ENCODE data around the gene TGFA.

Gene TGFA

GRCh38 chr2:70498528-70498927 is 55.1 kb downstream of the TGFA start:
- no peaks in the 10 kb centered on the region for H3K79me2 ChIP-seq (ENCODE audit: low read length)
- peak overlapping the region; percentile 35 for H3K4me2 ChIP-seq (ENCODE audit: low read length)
- H3K4me3 ChIP-seq (ENCODE audit: low read length): no peak overlapping the region
- no peak for TF ChIP-seq EZH2phosphoT487 (IDR thresholded peaks at IDR 0.05; ENCODE audit: low read depth)
- TF ChIP-seq, protein P1, sequence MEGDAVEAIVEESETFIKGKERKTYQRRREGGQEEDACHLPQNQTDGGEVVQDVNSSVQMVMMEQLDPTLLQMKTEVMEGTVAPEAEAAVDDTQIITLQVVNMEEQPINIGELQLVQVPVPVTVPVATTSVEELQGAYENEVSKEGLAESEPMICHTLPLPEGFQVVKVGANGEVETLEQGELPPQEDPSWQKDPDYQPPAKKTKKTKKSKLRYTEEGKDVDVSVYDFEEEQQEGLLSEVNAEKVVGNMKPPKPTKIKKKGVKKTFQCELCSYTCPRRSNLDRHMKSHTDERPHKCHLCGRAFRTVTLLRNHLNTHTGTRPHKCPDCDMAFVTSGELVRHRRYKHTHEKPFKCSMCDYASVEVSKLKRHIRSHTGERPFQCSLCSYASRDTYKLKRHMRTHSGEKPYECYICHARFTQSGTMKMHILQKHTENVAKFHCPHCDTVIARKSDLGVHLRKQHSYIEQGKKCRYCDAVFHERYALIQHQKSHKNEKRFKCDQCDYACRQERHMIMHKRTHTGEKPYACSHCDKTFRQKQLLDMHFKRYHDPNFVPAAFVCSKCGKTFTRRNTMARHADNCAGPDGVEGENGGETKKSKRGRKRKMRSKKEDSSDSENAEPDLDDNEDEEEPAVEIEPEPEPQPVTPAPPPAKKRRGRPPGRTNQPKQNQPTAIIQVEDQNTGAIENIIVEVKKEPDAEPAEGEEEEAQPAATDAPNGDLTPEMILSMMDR (IDR thresholded peaks at IDR 0.05; ENCODE audit: low read depth, low read length): no peak
- peak overlapping the region; percentile 39; the same call in 1 of the 2 replicates for H2AFZ ChIP-seq (ENCODE audit: low read depth, low read length)
- H3K27me3 ChIP-seq (ENCODE audit: low read depth, low read length): 0 out of 2 replicates have a peak, but pooled peaks cover 3% of the 10 kb centered on the region
- no peaks in the 10 kb centered on the region for H4K20me1 ChIP-seq (ENCODE audit: insufficient read depth, low read length)
- H3K9me3 ChIP-seq (ENCODE audit: insufficient read depth, low read length): no peaks in the 10 kb centered on the region
- peaks cover 13% of the 10 kb centered on the region for H3K4me1 ChIP-seq (ENCODE audit: low read length)
- H3K27ac ChIP-seq (ENCODE audit: low read length): no peak overlapping the region
- no peaks in the 10 kb centered on the region for H3K36me3 ChIP-seq (replicated peaks; ENCODE audit: low read depth, low read length)
- H3K9ac ChIP-seq (ENCODE audit: low read length): no peak overlapping the region

DNA sequence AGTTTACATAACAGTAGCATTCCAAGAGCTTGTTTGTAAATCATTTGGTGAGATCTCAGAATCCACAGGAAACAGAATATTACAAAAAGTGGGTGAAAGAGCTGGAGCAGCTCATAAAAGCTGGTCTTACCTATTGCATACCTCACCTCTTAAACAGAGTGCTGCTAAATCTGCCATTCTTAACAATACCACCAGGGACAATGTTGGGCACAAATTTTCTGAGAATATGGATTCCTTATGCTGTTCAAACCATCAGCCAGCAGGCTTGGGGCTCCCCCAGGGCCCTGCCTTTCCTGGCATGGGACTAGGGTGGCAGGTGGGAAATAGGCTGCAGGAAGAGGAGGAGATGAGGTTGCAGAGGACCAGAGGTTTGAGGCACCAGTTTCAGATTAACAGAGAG is 55.6 kb downstream of the TGFA start:
- no peaks in the 10 kb centered on the region for H3K36me3 ChIP-seq (replicated peaks; ENCODE audit: low read depth, low read length)
- no peaks in the 10 kb centered on the region for H3K79me2 ChIP-seq (ENCODE audit: low read length)
- no peaks in the 10 kb centered on the region for H4K20me1 ChIP-seq (ENCODE audit: insufficient read depth, low read length)
- no peak overlapping the region for H3K4me3 ChIP-seq (ENCODE audit: low read length)
- no peak overlapping the region for H2AFZ ChIP-seq (ENCODE audit: low read depth, low read length)
- H3K27ac ChIP-seq (ENCODE audit: low read length): no peak overlapping the region
- 0 out of 2 replicates have a peak, but pooled peaks cover 3% of the 10 kb centered on the region for H3K27me3 ChIP-seq (ENCODE audit: low read depth, low read length)
- no peak overlapping the region for H3K9ac ChIP-seq (ENCODE audit: low read length)
- peak overlapping the region; percentile 35 for H3K4me2 ChIP-seq (ENCODE audit: low read length)
- H3K9me3 ChIP-seq (ENCODE audit: insufficient read depth, low read length): no peaks in the 10 kb centered on the region
- peaks cover 13% of the 10 kb centered on the region for H3K4me1 ChIP-seq (ENCODE audit: low read length)
- TF ChIP-seq, protein P1 (IDR thresholded peaks at IDR 0.05; ENCODE audit: low read depth, low read length): peak; percentile 39
- TF ChIP-seq EZH2phosphoT487 (IDR thresholded peaks at IDR 0.05; ENCODE audit: low read depth): no peak

DNA sequence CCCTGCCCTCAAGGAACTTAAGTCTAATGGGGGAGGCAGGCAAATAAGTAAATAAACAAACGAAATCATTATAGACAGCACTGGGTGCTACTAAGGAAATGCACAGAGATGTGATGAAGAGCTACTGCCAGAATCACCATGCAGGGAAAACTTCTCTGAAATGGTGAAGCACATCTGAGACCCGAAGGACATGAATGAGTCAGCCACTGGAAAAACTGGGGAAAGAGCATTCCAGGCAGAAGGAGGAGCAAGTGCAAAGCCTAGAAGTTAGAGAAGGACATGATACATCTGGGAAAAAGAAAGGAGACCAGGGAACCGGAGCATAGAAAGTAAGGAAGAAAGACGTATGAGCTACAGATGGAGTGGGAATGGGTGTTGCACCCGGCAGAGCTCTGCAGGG is 56.8 kb downstream of the TGFA start:
- H2AFZ ChIP-seq (ENCODE audit: low read depth, low read length): no peak overlapping the region
- H3K9ac ChIP-seq (ENCODE audit: low read length): no peak overlapping the region
- H3K79me2 ChIP-seq (ENCODE audit: low read length): no peaks in the 10 kb centered on the region
- TF ChIP-seq, protein P1 (IDR thresholded peaks at IDR 0.05; ENCODE audit: low read depth, low read length): no peak
- TF ChIP-seq EZH2phosphoT487 (IDR thresholded peaks at IDR 0.05; ENCODE audit: low read depth): no peak
- no peaks in the 10 kb centered on the region for H3K9me3 ChIP-seq (ENCODE audit: insufficient read depth, low read length)
- 0 out of 2 replicates have a peak, but pooled peaks cover 3% of the 10 kb centered on the region for H3K27me3 ChIP-seq (ENCODE audit: low read depth, low read length)
- H4K20me1 ChIP-seq (ENCODE audit: insufficient read depth, low read length): no peaks in the 10 kb centered on the region
- no peak overlapping the region for H3K4me3 ChIP-seq (ENCODE audit: low read length)
- H3K36me3 ChIP-seq (replicated peaks; ENCODE audit: low read depth, low read length): no peaks in the 10 kb centered on the region
- H3K27ac ChIP-seq (ENCODE audit: low read length): no peak overlapping the region
- peaks cover 13% of the 10 kb centered on the region for H3K4me1 ChIP-seq (ENCODE audit: low read length)
- no peak overlapping the region for H3K4me2 ChIP-seq (ENCODE audit: low read length)

DNA sequence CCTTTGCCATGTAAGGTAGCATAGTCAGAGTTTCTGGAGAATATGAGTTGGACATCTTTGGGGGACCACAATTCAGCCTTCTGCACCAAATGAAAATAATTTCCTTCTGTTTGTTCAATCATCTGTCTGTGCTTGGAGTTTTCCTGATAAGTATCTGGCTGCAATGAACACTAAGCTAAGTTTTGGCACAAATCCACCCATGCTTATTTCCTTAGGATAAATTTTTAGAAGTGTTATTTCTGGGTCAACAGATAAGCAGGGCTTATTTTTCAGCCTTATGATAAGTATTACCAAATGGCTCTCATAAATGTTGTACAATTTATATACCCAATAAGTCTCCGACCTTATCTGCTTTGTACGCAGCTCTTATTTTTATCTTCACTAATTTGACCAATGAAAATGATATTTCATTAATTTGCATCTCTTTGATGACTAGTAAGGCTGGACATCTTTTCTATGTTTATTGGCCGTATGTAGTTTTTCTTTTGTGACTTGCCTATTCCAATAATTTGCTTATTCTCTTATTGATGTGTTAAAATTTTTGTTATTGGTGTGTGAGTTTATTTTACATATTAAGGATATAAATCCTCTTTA is 59.2 kb downstream of the TGFA start:
- Histone ChIP-seq H3K9ac (ENCODE audit: low read length) (no peak overlapping the region), H3K36me3 (replicated peaks; ENCODE audit: low read depth, low read length) (no peaks in the 10 kb centered on the region), H3K79me2 (ENCODE audit: low read length) (no peaks in the 10 kb centered on the region), H3K4me1 (ENCODE audit: low read length) (peaks cover 13% of the 10 kb centered on the region), H3K27me3 (ENCODE audit: low read depth, low read length) (0 out of 2 replicates have a peak, but pooled peaks cover 3% of the 10 kb centered on the region), H3K4me3 (ENCODE audit: low read length) (no peak overlapping the region), H4K20me1 (ENCODE audit: insufficient read depth, low read length) (no peaks in the 10 kb centered on the region), H3K4me2 (ENCODE audit: low read length) (no peak overlapping the region), H3K27ac (ENCODE audit: low read length) (no peak overlapping the region), H2AFZ (ENCODE audit: low read depth, low read length) (no peak overlapping the region), H3K9me3 (ENCODE audit: insufficient read depth, low read length) (no peaks in the 10 kb centered on the region)
- no peak for TF ChIP-seq EZH2phosphoT487 (IDR thresholded peaks at IDR 0.05; ENCODE audit: low read depth)
- TF ChIP-seq, protein P1 (IDR thresholded peaks at IDR 0.05; ENCODE audit: low read depth, low read length): no peak

Data from OCI-LY3 (cell line).